Muscle layer of colon (tissue), 2 donors: ENCODE data around the gene PDE4B.

Source experiments
- H3K27ac ChIP-seq: one replicate; pipeline ENCODE4 v1.7.0; 2013; ENCODE audit warnings: low read depth, mild to moderate bottlenecking, low read length, moderate library complexity
- H3K27me3 ChIP-seq, 2 donors: one replicate each; pipeline ENCODE4 v1.7.0; 2013; ENCODE audit warnings: low read length in 2 of 2, mild to moderate bottlenecking in 2 of 2; ENCODE audit not compliant: insufficient read depth in 2 of 2, control insufficient read depth in 1 of 2
- H3K36me3 ChIP-seq: one replicate; pipeline ENCODE4 v1.7.0; 2013; ENCODE audit warnings: mild to moderate bottlenecking, low read length; ENCODE audit not compliant: insufficient read depth
- H3K4me1 ChIP-seq: one replicate; pipeline ENCODE4 v1.7.0; 2013; ENCODE audit warnings: mild to moderate bottlenecking, low read length; ENCODE audit not compliant: insufficient read depth
- H3K4me3 ChIP-seq, 2 donors: one replicate each; pipeline ENCODE4 v1.7.0; 2013; ENCODE audit warnings: low read length in 2 of 2, low read depth in 1 of 2, mild to moderate bottlenecking in 1 of 2, moderate library complexity in 1 of 2
- H3K9ac ChIP-seq: one replicate; pipeline ENCODE4 v1.7.0; 2013; ENCODE audit warnings: low read length
- H3K9me3 ChIP-seq: one replicate; pipeline ENCODE4 v1.7.0; 2013; ENCODE audit warnings: mild to moderate bottlenecking, low read length
- donor health status: abdominal sarcoma.
- donor health status: Adenocarcinoma of cecum.

PDE4B gene

GRCh38 chr1:66350001-66350547 lies 557.4 kb downstream of the PDE4B start:
- H3K36me3 ChIP-seq = no peaks in the 10 kb centered on the region
- H3K9ac ChIP-seq = no peak overlapping the region
- H3K4me1 ChIP-seq = peaks cover 34% of the 10 kb centered on the region
- H3K27me3 ChIP-seq = no peaks in the 10 kb centered on the region
- no peak overlapping the region for H3K4me3 ChIP-seq
- no peak overlapping the region for H3K27ac ChIP-seq
- H3K9me3 ChIP-seq = no peaks in the 10 kb centered on the region

GRCh38 chr1:66351478-66351877 lies 558.8 kb downstream of the PDE4B start:
- Histone ChIP-seq H3K27me3 (no peaks in the 10 kb centered on the region), H3K36me3 (peaks cover under 1% of the 10 kb centered on the region), H3K4me3 (no peak overlapping the region), H3K4me1 (peaks cover 34% of the 10 kb centered on the region), H3K9ac (no peak overlapping the region), H3K27ac (no peak overlapping the region), H3K9me3 (no peaks in the 10 kb centered on the region)

- Histone ChIP-seq H3K4me3 (no peak overlapping the region), H3K27me3 (no peaks in the 10 kb centered on the region), H3K9ac (no peak overlapping the region), H3K9me3 (no peaks in the 10 kb centered on the region), H3K27ac (no peak overlapping the region), H3K4me1 (peaks cover 34% of the 10 kb centered on the region), H3K36me3 (peaks cover 5% of the 10 kb centered on the region)
Measured at GRCh38 chr1:66351913-66352312, 559.2 kb downstream of the PDE4B start.

GRCh38 chr1:66352792-66353191 lies 560.1 kb downstream of the PDE4B start:
- Histone ChIP-seq H3K36me3 (peaks cover 5% of the 10 kb centered on the region), H3K4me1 (peaks cover 34% of the 10 kb centered on the region), H3K27ac (no peak overlapping the region), H3K27me3 (no peaks in the 10 kb centered on the region), H3K4me3 (no peak overlapping the region), H3K9ac (no peak overlapping the region), H3K9me3 (no peaks in the 10 kb centered on the region)

- Histone ChIP-seq H3K27me3 (no peaks in the 10 kb centered on the region), H3K9ac (no peak overlapping the region), H3K4me3 (no peak overlapping the region), H3K27ac (no peak overlapping the region), H3K9me3 (no peaks in the 10 kb centered on the region), H3K36me3 (peaks cover 5% of the 10 kb centered on the region), H3K4me1 (peaks cover 34% of the 10 kb centered on the region)
Measured at GRCh38 chr1:66353257-66353656, 560.6 kb downstream of the PDE4B start.

- Histone ChIP-seq H3K9me3 (no peaks in the 10 kb centered on the region), H3K27ac (no peak overlapping the region), H3K36me3 (peaks cover 5% of the 10 kb centered on the region), H3K9ac (no peak overlapping the region), H3K4me1 (peaks cover 33% of the 10 kb centered on the region), H3K27me3 (no peaks in the 10 kb centered on the region), H3K4me3 (no peak overlapping the region)
Measured at GRCh38 chr1:66354311-66355201, 561.9 kb downstream of the PDE4B start.

- no peaks in the 10 kb centered on the region for H3K27me3 ChIP-seq
- H3K9ac ChIP-seq = no peak overlapping the region
- H3K4me1 ChIP-seq = peaks cover 33% of the 10 kb centered on the region
- H3K27ac ChIP-seq = no peak overlapping the region
- no peaks in the 10 kb centered on the region for H3K9me3 ChIP-seq
- no peak overlapping the region for H3K4me3 ChIP-seq
- peaks cover 5% of the 10 kb centered on the region for H3K36me3 ChIP-seq
Measured at GRCh38 chr1:66355756-66356155, 563.1 kb downstream of the PDE4B start.

GRCh38 chr1:66356605-66357004 lies 563.9 kb downstream of the PDE4B start:
- Histone ChIP-seq H3K9ac (no peak overlapping the region), H3K36me3 (peaks cover 5% of the 10 kb centered on the region), H3K4me1 (peaks cover 33% of the 10 kb centered on the region), H3K4me3 (no peak overlapping the region), H3K9me3 (no peaks in the 10 kb centered on the region), H3K27ac (no peak overlapping the region), H3K27me3 (no peaks in the 10 kb centered on the region)

- H3K4me3 ChIP-seq = no peak overlapping the region
- no peaks in the 10 kb centered on the region for H3K9me3 ChIP-seq
- peaks cover 5% of the 10 kb centered on the region for H3K36me3 ChIP-seq
- no peak overlapping the region for H3K27ac ChIP-seq
- no peaks in the 10 kb centered on the region for H3K27me3 ChIP-seq
- H3K4me1 ChIP-seq = peaks cover 33% of the 10 kb centered on the region
- no peak overlapping the region for H3K9ac ChIP-seq
Measured at GRCh38 chr1:66357021-66357420, 564.3 kb downstream of the PDE4B start.

GRCh38 chr1:66357478-66358197 lies 564.9 kb downstream of the PDE4B start:
- peaks cover 28% of the 10 kb centered on the region for H3K4me1 ChIP-seq
- no peaks in the 10 kb centered on the region for H3K27me3 ChIP-seq
- no peaks in the 10 kb centered on the region for H3K9me3 ChIP-seq
- peaks cover 11% of the 10 kb centered on the region for H3K36me3 ChIP-seq
- no peak overlapping the region for H3K27ac ChIP-seq
- H3K9ac ChIP-seq = no peak overlapping the region
- no peak overlapping the region for H3K4me3 ChIP-seq

- peaks cover 21% of the 10 kb centered on the region for H3K4me1 ChIP-seq
- peaks cover 17% of the 10 kb centered on the region for H3K36me3 ChIP-seq
- H3K27ac ChIP-seq = no peak overlapping the region
Measured at GRCh38 chr1:66359269-66359668, 566.6 kb downstream of the PDE4B start.

More at GRCh38 chr1:66359269-66359668, 566.6 kb downstream of the PDE4B start:
- H3K4me3 ChIP-seq = no peak overlapping the region
- no peak overlapping the region for H3K9ac ChIP-seq
- no peaks in the 10 kb centered on the region for H3K9me3 ChIP-seq
- no peaks in the 10 kb centered on the region for H3K27me3 ChIP-seq
